ENCODE results near the gene TOB1. TPM values are rescaled to one million over a fixed set of nuclear protein-coding genes. Genes with fewer than 3 reads are reported as not detected.

The TOB1 gene
- total RNA-seq, 1 donor from 2014 or later = 78.7 TPM

DNA sequence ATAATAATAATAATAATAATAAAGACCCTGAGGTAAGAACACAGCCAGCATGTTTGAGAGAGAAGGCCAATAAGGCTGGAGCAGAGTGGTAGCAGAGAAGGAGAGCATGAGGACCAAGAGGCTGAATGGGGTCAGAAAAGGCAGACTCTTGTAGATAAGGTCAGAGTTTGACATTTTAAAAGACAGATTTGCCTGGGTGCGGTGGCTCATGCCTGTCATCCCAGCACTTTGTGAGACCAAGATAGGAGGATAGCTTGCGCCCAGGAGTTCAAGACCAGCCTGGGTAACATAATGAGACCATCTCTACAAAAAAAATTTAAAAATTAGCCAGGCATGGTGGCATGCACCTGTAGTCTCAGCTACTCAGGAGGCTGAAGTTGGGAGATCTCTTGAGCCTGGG is 41.7 kb downstream of the TOB1 start:
- Mint-ChIP-seq H3K36me3 (ENCODE audit: unreplicated experiment) (peaks cover 5% of the 10 kb centered on the region), H3K27me3 (ENCODE audit: unreplicated experiment) (peaks cover 5% of the 10 kb centered on the region), H3K9me3 (ENCODE audit: unreplicated experiment) (peaks cover 4% of the 10 kb centered on the region), H3K27ac (ENCODE audit: unreplicated experiment) (no peak overlapping the region), H3K4me3 (ENCODE audit: unreplicated experiment) (no peak overlapping the region), H3K4me1 (ENCODE audit: low read depth, unreplicated experiment) (peaks cover 8% of the 10 kb centered on the region)
- DNase-seq = no peak
- no peak for TF ChIP-seq CTCF (IDR thresholded peaks at IDR 0.05; ENCODE audit: partially characterized antibody, unreplicated experiment)

GRCh38 chr17:50822550-50822949 is 43.6 kb downstream of the TOB1 start:
- TF ChIP-seq CTCF (IDR thresholded peaks at IDR 0.05; ENCODE audit: partially characterized antibody, unreplicated experiment) = no peak
- Mint-ChIP-seq H3K27ac (ENCODE audit: unreplicated experiment) (no peak overlapping the region), H3K4me3 (ENCODE audit: unreplicated experiment) (no peak overlapping the region), H3K36me3 (ENCODE audit: unreplicated experiment) (peaks cover 5% of the 10 kb centered on the region), H3K4me1 (ENCODE audit: low read depth, unreplicated experiment) (peaks cover 7% of the 10 kb centered on the region), H3K27me3 (ENCODE audit: unreplicated experiment) (peaks cover 7% of the 10 kb centered on the region), H3K9me3 (ENCODE audit: unreplicated experiment) (peaks cover 5% of the 10 kb centered on the region)
- no peak for DNase-seq

DNA sequence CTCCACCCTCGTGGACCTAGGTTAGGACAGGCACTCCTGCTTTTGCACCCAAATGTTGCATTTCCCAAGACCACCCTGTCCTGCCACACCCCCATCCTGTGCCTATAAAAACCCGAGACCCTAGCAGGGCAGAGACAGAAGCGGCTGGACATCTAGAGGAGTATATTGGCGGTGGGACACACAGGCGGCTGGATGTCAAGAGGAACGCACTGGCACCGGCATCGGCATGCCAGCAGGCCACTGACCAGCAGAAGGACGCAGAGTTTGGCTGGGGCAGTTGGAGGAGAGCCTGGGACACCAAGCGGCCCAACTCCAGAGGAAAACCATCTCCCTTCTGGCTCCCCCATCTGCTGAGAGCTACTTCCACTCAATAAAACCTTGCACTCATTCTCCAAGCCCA is 45.5 kb downstream of the TOB1 start:
- peaks cover 3% of the 10 kb centered on the region for H3K9me3 Mint-ChIP-seq (ENCODE audit: unreplicated experiment)
- no peak for TF ChIP-seq CTCF (IDR thresholded peaks at IDR 0.05; ENCODE audit: partially characterized antibody, unreplicated experiment)
- H3K4me1 Mint-ChIP-seq (ENCODE audit: low read depth, unreplicated experiment) = peaks cover 8% of the 10 kb centered on the region
- H3K27me3 Mint-ChIP-seq (ENCODE audit: unreplicated experiment) = peaks cover 6% of the 10 kb centered on the region
- peaks cover 5% of the 10 kb centered on the region for H3K36me3 Mint-ChIP-seq (ENCODE audit: unreplicated experiment)
- no peak overlapping the region for H3K27ac Mint-ChIP-seq (ENCODE audit: unreplicated experiment)
- no peak for DNase-seq
- no peak overlapping the region for H3K4me3 Mint-ChIP-seq (ENCODE audit: unreplicated experiment)

GRCh38 chr17:50818921-50819657 is 47.1 kb downstream of the TOB1 start:
- peaks cover 8% of the 10 kb centered on the region for H3K4me1 Mint-ChIP-seq (ENCODE audit: low read depth, unreplicated experiment)
- peaks cover 4% of the 10 kb centered on the region for H3K27me3 Mint-ChIP-seq (ENCODE audit: unreplicated experiment)
- H3K36me3 Mint-ChIP-seq (ENCODE audit: unreplicated experiment) = peaks cover 6% of the 10 kb centered on the region
- H3K9me3 Mint-ChIP-seq (ENCODE audit: unreplicated experiment) = peaks cover 5% of the 10 kb centered on the region
- H3K27ac Mint-ChIP-seq (ENCODE audit: unreplicated experiment) = no peak overlapping the region
- H3K4me3 Mint-ChIP-seq (ENCODE audit: unreplicated experiment) = no peak overlapping the region
- DNase-seq = no peak
- no peak for TF ChIP-seq CTCF (IDR thresholded peaks at IDR 0.05; ENCODE audit: partially characterized antibody, unreplicated experiment)

GRCh38 chr17:50818261-50818660 is 47.9 kb downstream of the TOB1 start:
- H3K27me3 Mint-ChIP-seq (ENCODE audit: unreplicated experiment) = peaks cover 4% of the 10 kb centered on the region
- no peak for DNase-seq
- H3K9me3 Mint-ChIP-seq (ENCODE audit: unreplicated experiment) = peaks cover 10% of the 10 kb centered on the region
- H3K36me3 Mint-ChIP-seq (ENCODE audit: unreplicated experiment) = peaks cover 4% of the 10 kb centered on the region
- H3K4me3 Mint-ChIP-seq (ENCODE audit: unreplicated experiment) = no peak overlapping the region
- peaks cover 8% of the 10 kb centered on the region for H3K4me1 Mint-ChIP-seq (ENCODE audit: low read depth, unreplicated experiment)
- no peak overlapping the region for H3K27ac Mint-ChIP-seq (ENCODE audit: unreplicated experiment)
- no peak for TF ChIP-seq CTCF (IDR thresholded peaks at IDR 0.05; ENCODE audit: partially characterized antibody, unreplicated experiment)

All from glutamatergic neuron (in vitro differentiated cells).